Stimulated activated CD8-positive, alpha-beta memory T cell treated with anti-CD3 and anti-CD28 coated beads, Interleukin-4, amount 100 ng/mL, for 24 hours (primary cell): ENCODE measurements around the gene PLSCR2.
"Not testable (repeated sequence)": the region's sequence is repeated elsewhere in the genome, so short reads cannot be mapped to it uniquely, and the experiment has no call there.

Source experiments
- DNase-seq: peaks from one replicate; pipeline ENCODE4 v3.0.0-alpha.2; 2020; ENCODE audit warnings: low read depth

PLSCR2 gene

DNA sequence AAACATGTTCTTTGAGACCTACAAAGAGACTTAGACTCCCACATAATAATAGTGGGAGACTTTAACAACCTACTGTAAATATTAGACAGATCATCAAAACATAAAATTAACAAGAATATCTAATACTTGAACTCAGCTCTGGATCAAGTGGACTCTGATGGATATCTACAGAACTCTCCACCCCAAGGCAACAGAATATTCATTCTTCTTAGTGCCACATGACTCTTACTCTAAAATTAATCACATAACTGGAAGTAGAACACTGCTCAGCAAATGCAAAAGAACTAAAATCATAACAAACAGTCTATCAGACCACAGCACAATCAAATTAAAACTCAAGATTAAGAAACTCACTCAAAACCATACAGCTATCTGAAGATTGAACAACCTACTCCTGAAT is 15.9 kb upstream of the PLSCR2 start:
- no peak for DNase-seq

DNA sequence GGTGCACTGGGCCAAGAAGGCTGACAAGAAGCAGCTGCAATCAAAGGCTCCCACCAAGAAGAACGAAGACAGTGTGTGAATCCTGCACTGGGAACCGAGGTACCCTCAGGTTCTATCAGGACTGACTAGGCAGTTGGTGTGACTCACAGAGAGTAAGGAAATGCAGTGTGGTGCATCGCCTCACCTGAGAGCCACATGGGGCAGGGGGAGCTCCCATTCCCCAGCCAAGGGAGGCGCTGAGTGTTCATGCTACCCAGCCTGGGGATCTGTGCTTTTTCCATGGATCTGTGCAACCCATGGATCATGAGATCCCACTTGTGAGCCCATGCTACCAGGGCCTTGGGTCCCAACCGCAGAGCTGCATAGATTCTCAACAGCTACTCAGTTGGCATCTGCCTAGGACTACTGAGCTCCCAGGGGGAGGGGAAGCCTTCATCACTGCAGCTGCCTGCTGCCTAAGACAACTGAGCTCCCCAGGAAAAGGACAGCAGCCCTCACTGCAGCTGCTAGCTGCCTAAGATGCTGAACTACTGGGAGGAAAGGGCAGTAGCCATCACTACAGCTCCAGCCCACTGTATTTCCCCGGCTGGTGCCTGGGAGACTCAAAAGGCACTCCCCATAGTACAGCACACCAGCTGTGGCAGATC is 6.9 kb upstream of the PLSCR2 start:
- DNase-seq, result no peak

- DNase-seq, result not testable (repeated sequence)
Observed at GRCh38 chr3:146474976-146475375, 5.6 kb upstream of the PLSCR2 start.

- DNase-seq, result no peak
Observed at GRCh38 chr3:146473726-146474125, 4.4 kb upstream of the PLSCR2 start.

DNA sequence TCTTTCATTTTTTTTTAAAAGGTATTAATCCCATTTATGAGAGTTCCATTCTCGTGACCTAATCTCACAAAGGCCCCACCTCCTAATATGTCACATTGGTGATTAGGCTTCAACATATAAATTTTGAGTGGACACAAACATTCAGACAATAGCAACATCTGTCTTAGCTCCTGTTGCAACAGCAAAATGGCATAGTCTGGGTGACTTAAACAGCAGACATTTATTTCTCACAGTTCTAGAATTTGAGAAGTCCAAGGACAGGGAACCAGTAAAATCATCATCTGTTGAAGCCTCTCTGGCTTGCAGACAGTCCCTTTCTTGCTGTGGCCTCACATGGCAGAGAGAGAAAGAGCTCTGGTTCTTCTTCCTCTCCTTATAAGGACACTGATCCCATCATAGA is 3.2 kb upstream of the PLSCR2 start:
- no peak for DNase-seq

- DNase-seq, result no peak
Observed at GRCh38 chr3:146471012-146471411, 1.7 kb upstream of the PLSCR2 start.

- no peak for DNase-seq
Observed at GRCh38 chr3:146470425-146470990, 1.1 kb upstream of the PLSCR2 start.

DNA sequence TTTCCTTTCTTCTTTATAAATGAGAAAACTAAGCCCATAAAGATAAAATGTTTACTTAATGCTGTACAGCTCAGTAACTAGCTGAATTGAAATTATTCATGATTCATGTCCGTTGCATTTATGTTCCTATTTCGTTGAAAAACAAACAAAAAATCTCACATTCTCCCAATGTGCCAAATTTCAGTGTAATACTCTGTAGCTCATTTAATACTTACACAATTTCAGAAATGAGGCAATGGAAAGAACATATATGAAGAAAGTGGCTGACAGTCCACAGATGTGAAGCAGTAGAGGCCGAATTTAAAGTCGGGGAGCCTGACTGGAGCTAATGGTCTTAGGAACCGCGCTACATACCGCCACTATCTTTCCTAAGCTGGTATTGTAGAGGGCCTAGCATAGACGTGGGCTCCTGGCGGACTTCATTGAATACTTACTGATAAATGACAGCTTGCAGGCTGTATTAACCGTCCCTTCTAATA is 651 bp downstream of the PLSCR2 start:
- no peak for DNase-seq

DNA sequence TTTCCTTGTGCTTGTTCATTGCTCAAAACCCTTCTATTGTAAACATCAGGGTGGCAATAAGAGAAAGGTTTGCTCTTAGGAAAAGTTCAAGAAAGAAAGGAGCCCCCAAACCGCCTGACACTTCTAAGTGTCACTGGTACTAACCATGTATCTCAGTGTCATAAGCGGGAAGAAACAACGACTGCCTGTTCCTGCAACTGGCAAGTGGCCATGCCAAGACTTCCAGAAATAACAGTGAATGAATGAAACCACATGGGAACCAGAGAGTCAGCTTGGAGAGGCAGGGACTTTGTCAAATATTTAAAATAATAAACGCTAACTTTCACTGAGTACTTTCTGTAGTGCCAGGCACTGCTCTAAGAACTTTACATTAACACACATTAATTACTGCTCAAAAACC is 1.1 kb downstream of the PLSCR2 start:
- DNase-seq, result no peak

DNA sequence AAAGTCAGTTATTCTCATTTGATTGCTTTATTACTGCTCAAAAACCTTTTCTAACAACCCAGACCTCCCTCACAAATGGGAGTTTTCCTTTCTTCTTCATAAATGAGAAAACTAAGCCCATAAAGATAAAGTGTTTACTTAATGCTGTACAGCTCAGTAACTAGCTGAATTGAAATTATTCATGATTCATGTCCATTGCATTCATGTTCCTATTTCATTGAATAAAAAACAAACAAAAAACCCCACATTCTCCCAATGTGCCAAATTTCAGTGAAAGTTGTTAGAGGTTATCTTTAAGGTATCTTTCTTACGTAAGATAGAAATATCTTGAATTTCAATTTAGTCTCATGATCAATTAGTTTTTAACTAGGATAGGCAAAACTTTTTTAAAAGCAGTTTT is 2.8 kb downstream of the PLSCR2 start:
- no peak for DNase-seq

GRCh38 chr3:146465693-146466465 is 3.5 kb downstream of the PLSCR2 start:
- no peak for DNase-seq

DNA sequence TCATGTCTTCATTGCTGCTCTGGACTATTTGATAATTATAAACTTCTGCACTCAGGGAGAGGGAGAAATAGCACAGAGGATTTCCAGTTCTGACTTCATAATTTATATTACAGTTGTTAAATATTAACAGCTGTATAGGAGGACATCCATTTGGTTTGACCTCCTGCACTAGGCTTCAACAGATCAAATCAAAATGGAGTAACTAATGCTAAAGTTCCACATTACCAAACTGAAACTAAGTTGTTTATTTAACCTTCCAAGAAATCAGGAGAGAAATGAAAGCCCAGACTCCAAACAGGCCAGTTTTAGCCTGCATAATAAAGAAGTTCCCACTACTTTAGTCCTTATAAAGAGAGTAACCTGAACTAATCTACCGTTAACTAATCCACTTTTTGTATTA is 4.6 kb downstream of the PLSCR2 start:
- DNase-seq, result no peak

- no peak for DNase-seq
Observed at GRCh38 chr3:146464005-146464595, 5.3 kb downstream of the PLSCR2 start.

DNA sequence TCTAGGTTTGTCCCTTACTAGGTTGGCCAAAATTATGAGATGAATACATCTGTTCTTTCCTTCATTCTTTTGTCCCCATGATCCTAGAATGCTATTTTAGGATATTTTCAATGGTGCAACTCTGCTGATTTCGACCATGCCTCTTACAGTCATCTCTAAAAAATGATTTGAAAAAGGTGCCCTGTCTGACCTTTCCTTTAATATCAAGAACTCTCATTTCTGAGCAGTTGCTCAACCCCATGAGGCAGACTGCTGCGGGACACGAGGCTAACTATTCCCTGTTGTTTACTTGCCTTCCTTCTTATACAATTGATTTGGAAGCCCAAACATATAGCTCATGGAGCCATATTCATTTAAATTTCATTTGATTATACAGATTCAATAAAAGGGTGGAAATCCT is 14.6 kb downstream of the PLSCR2 start:
- DNase-seq, result no peak

DNA sequence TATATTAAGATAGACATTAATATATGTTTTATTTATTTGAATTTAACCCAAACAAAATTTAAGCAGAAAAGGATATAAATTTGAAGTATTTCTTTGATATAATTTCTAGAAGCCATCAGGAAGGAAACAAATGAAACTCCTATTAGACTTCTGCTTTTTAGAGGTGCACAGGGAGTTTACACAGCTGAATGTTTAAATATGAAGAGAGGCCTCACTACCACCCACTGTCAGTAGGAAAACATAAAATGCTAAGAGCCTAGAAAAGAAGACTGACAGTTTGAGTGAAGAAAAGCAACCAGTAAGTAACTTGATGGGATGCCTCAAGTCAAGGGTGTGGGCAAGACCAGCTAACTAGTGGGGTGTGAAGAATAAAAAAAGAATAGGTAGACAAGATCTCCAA is 19.7 kb downstream of the PLSCR2 start:
- DNase-seq, result no peak

DNA sequence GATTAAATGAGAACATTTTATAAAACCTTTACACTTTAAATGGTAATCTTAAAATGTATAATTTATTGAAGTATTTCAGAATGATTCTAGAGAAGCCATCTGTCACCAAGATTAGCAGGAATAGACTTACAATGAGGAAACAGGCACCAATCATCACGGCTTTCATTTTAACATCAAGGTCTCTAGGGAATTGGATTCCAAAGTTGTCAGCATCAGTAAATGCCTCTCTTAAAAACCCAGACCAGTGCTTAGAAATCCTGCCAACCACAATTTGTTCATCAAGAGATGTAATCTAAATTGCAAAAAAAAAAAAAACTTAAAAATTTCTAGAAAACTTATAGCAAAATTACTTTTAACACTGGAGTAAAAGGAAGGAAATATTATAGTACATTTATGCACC is 20.3 kb downstream of the PLSCR2 start:
- DNase-seq, result no peak

DNA sequence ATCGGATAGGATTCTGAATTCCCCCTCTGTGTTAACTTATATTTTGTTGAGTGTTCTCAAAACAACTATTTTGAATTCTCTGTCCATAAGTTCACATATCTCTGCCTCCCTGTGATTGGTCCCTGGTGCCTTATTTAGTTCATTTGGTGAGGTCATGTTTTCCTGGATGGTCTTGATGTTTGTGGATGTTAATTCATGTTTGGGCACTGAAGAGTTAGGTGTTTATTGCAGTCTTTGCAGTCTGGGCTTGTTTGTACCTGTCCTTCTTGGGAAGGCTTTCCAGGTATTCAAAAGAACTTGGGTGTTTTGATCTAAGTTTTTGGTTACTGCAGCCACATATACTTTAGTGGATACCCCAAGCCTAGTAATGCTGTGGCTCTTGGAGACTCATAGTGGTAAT is 23.3 kb downstream of the PLSCR2 start:
- no peak for DNase-seq

DNA sequence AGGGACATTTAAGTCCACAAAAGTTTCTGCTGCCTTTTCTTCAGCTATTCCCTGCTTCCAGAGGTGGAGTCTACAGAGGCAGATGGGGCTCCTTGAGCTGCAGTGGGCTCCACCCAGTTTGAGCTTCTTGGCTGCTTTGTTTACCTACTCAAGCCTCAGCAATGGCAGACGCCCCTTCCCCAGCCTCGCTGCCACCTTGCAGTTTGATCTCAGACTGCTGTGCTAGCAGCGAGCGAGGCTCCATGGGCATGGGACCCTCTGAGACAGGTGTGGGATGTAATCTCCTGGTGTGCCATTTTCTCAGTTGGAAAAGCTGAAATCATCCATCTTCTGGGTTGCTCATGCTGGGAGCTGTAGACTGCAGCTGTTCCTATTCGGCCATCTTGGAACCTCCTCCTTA is 29.1 kb downstream of the PLSCR2 start:
- not testable (repeated sequence) for DNase-seq

GRCh38 chr3:146432066-146432465 is 37.3 kb downstream of the PLSCR2 start:
- no peak for DNase-seq

DNA sequence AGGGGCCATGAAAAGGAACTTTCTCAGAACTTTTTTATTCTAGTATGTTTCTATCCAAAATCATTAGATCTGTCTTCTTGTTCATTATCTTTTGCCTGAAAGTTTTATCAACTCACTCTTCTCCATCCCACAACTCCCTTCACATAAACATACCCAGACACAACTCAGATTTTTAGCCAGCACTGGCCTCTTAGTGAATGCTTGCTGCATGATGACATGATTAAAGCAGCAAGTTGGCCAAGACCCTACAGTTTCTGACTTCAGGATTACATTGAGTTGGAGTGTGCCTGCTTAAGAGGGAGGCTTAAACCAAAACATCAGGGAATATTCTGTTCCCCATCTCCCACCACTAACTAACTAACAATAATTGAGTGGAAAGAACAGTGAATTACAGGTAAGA is 38.1 kb downstream of the PLSCR2 start:
- no peak for DNase-seq

- no peak for DNase-seq
Observed at GRCh38 chr3:146425341-146425740, 44.0 kb downstream of the PLSCR2 start.

- no peak for DNase-seq
Observed at GRCh38 chr3:146421819-146422759, 47.3 kb downstream of the PLSCR2 start.
